ENCODE data around the gene FAM168A.

GRCh38 chr11:73413256-73413655 lies 184.7 kb downstream of the FAM168A start:
- TF ChIP-seq, protein P1, sequence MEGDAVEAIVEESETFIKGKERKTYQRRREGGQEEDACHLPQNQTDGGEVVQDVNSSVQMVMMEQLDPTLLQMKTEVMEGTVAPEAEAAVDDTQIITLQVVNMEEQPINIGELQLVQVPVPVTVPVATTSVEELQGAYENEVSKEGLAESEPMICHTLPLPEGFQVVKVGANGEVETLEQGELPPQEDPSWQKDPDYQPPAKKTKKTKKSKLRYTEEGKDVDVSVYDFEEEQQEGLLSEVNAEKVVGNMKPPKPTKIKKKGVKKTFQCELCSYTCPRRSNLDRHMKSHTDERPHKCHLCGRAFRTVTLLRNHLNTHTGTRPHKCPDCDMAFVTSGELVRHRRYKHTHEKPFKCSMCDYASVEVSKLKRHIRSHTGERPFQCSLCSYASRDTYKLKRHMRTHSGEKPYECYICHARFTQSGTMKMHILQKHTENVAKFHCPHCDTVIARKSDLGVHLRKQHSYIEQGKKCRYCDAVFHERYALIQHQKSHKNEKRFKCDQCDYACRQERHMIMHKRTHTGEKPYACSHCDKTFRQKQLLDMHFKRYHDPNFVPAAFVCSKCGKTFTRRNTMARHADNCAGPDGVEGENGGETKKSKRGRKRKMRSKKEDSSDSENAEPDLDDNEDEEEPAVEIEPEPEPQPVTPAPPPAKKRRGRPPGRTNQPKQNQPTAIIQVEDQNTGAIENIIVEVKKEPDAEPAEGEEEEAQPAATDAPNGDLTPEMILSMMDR (IDR thresholded peaks at IDR 0.05): no peak
- no peak for TF ChIP-seq POLR2A (IDR thresholded peaks at IDR 0.05)
